ENCODE data around the gene TTLL11.

DNA sequence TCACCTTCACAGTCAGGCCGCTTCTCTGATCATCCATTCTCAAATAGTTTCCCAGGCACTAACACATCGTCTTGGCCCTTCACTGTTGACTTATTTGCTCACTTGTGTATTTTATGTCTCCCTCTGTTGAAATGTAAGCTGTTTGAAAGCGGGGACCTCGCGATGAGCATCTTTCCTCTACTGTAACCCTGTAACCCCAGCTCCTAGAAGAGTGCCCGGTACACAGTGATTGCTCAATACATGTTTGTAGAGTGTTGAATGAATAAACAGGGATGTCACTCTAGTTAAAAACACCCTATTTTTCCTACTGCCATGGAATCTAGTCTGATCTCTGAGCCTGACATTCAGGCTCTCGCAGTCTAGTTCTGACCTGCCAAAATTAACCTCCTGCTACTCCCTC lies 150.8 kb downstream of the TTLL11 start:
- TF ChIP-seq RAD21 (IDR thresholded peaks at IDR 0.05 in 1 of 2, conservative IDR thresholded peaks at IDR 0.05 in 1 of 2; ENCODE audit: low read depth in 2 of 2, low read length in 2 of 2) (no peak), TBP (IDR thresholded peaks at IDR 0.05; ENCODE audit: low read depth, low read length) (no peak), TAF1 (IDR thresholded peaks at IDR 0.05; ENCODE audit: low read depth, low read length) (no peak), POLR2A (IDR thresholded peaks at IDR 0.05; ENCODE audit: control extremely low read depth in 1 of 2, low read depth in 2 of 2, low read length in 2 of 2) (no peak), ASH2L (IDR thresholded peaks at IDR 0.05; ENCODE audit: low read length) (no peak), GABPA (IDR thresholded peaks at IDR 0.05; ENCODE audit: borderline replicate concordance, insufficient read depth, low read length) (no peak)
- TF ChIP-seq, protein P1, sequence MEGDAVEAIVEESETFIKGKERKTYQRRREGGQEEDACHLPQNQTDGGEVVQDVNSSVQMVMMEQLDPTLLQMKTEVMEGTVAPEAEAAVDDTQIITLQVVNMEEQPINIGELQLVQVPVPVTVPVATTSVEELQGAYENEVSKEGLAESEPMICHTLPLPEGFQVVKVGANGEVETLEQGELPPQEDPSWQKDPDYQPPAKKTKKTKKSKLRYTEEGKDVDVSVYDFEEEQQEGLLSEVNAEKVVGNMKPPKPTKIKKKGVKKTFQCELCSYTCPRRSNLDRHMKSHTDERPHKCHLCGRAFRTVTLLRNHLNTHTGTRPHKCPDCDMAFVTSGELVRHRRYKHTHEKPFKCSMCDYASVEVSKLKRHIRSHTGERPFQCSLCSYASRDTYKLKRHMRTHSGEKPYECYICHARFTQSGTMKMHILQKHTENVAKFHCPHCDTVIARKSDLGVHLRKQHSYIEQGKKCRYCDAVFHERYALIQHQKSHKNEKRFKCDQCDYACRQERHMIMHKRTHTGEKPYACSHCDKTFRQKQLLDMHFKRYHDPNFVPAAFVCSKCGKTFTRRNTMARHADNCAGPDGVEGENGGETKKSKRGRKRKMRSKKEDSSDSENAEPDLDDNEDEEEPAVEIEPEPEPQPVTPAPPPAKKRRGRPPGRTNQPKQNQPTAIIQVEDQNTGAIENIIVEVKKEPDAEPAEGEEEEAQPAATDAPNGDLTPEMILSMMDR (IDR thresholded peaks at IDR 0.05; ENCODE audit: control extremely low read depth in 1 of 3, insufficient read depth in 1 of 3, low read depth in 1 of 3, low read length in 3 of 3), result no peak

Data from H1 (cell line).